GM23338 (cell line): ENCODE data around the gene SLC25A11. TPM values are rescaled to one million over a fixed set of nuclear protein-coding genes. Genes with fewer than 3 reads are reported as not detected.

Source experiments
- ATAC-seq: fragments of 200-7000 bp; cut with Tn5 transposase; 3 replicates; pipeline ENCODE4 v1.9.1; 2020
- DNase-seq: peaks from one replicate; pipeline ENCODE4 v3.0.0-alpha.2; 2015; ENCODE audit warnings: low spot score
- H2AFZ ChIP-seq: fragments of 200-600 bp; sonication (generic); 2 replicates; pipeline ENCODE4 v1.8.0; 2016; ENCODE audit warnings: antibody characterized with exemption, mild to moderate bottlenecking, moderate library complexity
- H3F3A ChIP-seq: fragments of 200-600 bp; sonication (generic); replicated peaks from 2 replicates; pipeline ENCODE4 v1.8.0; 2017; ENCODE audit warnings: antibody characterized with exemption, mixed run types, low read depth
- H3K27ac ChIP-seq: fragments of 200-600 bp; sonication (generic); 2 replicates; pipeline ENCODE4 v1.6.1; 2016; ENCODE audit warnings: low read depth
- H3K27me3 ChIP-seq: fragments of 200-600 bp; sonication (generic); 2 replicates; pipeline ENCODE4 v1.8.0; 2016; ENCODE audit warnings: mild to moderate bottlenecking, mixed run types, moderate library complexity; ENCODE audit not compliant: insufficient read depth
- H3K36me3 ChIP-seq: fragments of 200-600 bp; sonication (generic); 2 replicates; pipeline ENCODE4 v1.8.0; 2016; ENCODE audit warnings: mild to moderate bottlenecking; ENCODE audit not compliant: insufficient read depth
- H3K4me1 ChIP-seq: fragments of 200-600 bp; sonication (generic); 2 replicates; pipeline ENCODE4 v1.8.0; 2016; ENCODE audit warnings: mild to moderate bottlenecking, moderate library complexity; ENCODE audit not compliant: insufficient read depth
- H3K4me2 ChIP-seq: fragments of 200-600 bp; sonication (generic); 2 replicates; pipeline ENCODE4 v1.7.1; 2017; ENCODE audit warnings: mixed run types
- H3K4me3 ChIP-seq: fragments of 200-600 bp; sonication (generic); 2 replicates; pipeline ENCODE4 v1.6.1; 2016; ENCODE audit warnings: mixed run types
- H3K79me2 ChIP-seq: fragments of 200-600 bp; sonication (generic); replicated peaks from 2 replicates; pipeline ENCODE4 v1.8.0; 2017; ENCODE audit warnings: mild to moderate bottlenecking; ENCODE audit not compliant: insufficient read depth
- H3K9me2 ChIP-seq: fragments of 200-600 bp; sonication (generic); 2 replicates; pipeline ENCODE4 v1.8.0; 2017; ENCODE audit not compliant: insufficient read depth
- H4K20me1 ChIP-seq: fragments of 200-600 bp; sonication (generic); replicated peaks from 2 replicates; pipeline ENCODE4 v1.8.0; 2017; ENCODE audit warnings: mild to moderate bottlenecking; ENCODE audit not compliant: insufficient read depth
- H3K27ac Mint-ChIP-seq: 2 replicates; pipeline ENCODE4 v1.8.0; 2020; ENCODE audit warnings: inconsistent platforms, mild to moderate bottlenecking, moderate library complexity, mixed read lengths
- H3K27me3 Mint-ChIP-seq: 3 replicates; pipeline ENCODE4 v1.8.0; 2022; ENCODE audit warnings: low read depth, mild to moderate bottlenecking, moderate library complexity, mixed read lengths, inconsistent platforms; ENCODE audit not compliant: insufficient read depth, poor library complexity
- H3K36me3 Mint-ChIP-seq: 3 replicates; pipeline ENCODE4 v1.8.0; 2021; ENCODE audit warnings: low read depth, mild to moderate bottlenecking, inconsistent platforms, moderate library complexity, mixed read lengths
- H3K4me1 Mint-ChIP-seq: 3 replicates; pipeline ENCODE4 v1.8.0; 2020; ENCODE audit warnings: mild to moderate bottlenecking, inconsistent platforms, mixed read lengths
- H3K4me3 Mint-ChIP-seq: 3 replicates; pipeline ENCODE4 v1.8.0; 2021; ENCODE audit warnings: moderate library complexity, mild to moderate bottlenecking, inconsistent platforms, mixed read lengths
- H3K9me3 Mint-ChIP-seq: 3 replicates; pipeline ENCODE4 v1.8.0; 2020; ENCODE audit warnings: moderate library complexity, mild to moderate bottlenecking, inconsistent platforms, mixed read lengths
- CREB1 ChIP-seq: fragments of 250-450 bp; sonication (Bioruptor Pico); IDR thresholded peaks from 2 replicates; pipeline ENCODE4 v1.5.0; 2020; ENCODE audit warnings: low read depth, mild to moderate bottlenecking, moderate library complexity
- EZH2 ChIP-seq: fragments of 200-600 bp; sonication (generic); IDR thresholded peaks from one replicate; pipeline ENCODE4 v1.8.0; 2017; ENCODE audit warnings: antibody characterized with exemption, mild to moderate bottlenecking, low read depth; ENCODE audit not compliant: unreplicated experiment
- EZH2phosphoT487 ChIP-seq: fragments of 200-600 bp; sonication (generic); IDR thresholded peaks from one replicate; pipeline ENCODE4 v1.8.1; 2018; ENCODE audit warnings: antibody characterized with exemption; ENCODE audit not compliant: unreplicated experiment
- JUNB ChIP-seq: IDR thresholded peaks from one replicate; pipeline ENCODE4 v1.6.1; 2016; ENCODE audit warnings: antibody characterized with exemption; ENCODE audit not compliant: unreplicated experiment
- NANOG ChIP-seq: IDR thresholded peaks from 2 replicates; pipeline ENCODE4 v1.6.1; 2016; ENCODE audit warnings: antibody characterized with exemption, borderline replicate concordance
- POLR2AphosphoS5 ChIP-seq: IDR thresholded peaks from 2 replicates; pipeline ENCODE4 v1.6.1; 2016; ENCODE audit warnings: antibody characterized with exemption, low read depth
- STAT1 ChIP-seq: IDR thresholded peaks from one replicate; pipeline ENCODE4 v1.6.1; 2016; ENCODE audit warnings: antibody characterized with exemption; ENCODE audit not compliant: unreplicated experiment
- ZNF114 ChIP-seq: fragments of 250-450 bp; sonication (Bioruptor Pico); IDR thresholded peaks from 2 replicates; pipeline ENCODE4 v1.5.0; 2020; ENCODE audit warnings: mild to moderate bottlenecking, moderate library complexity
- ZNF331 ChIP-seq: fragments of 250-450 bp; sonication (Bioruptor Pico); IDR thresholded peaks from 2 replicates; pipeline ENCODE4 v1.5.0; 2020; ENCODE audit warnings: low read depth, mild to moderate bottlenecking, moderate library complexity
- polyA plus RNA-seq: library from polyadenylated mRNA; unstranded; fragments of >200 nt; fragmentation: Nextera tagmentation; extraction: Ambion mirVana; gene quantifications from 2 replicates; pipeline ENCODE4 v1.2.1, GENCODE V29; 2016
- total RNA-seq: library from RNA; depleted of rRNA; stranded (reverse); fragments of >200 nt; shearing (Covaris generic); gene quantifications from 2 replicates; pipeline ENCODE4 v1.2.3, GENCODE V29; 2014
- TF ChIP-seq, protein P1 (sequence below): IDR thresholded peaks from one replicate; pipeline ENCODE4 v1.6.1; 2018; ENCODE audit warnings: antibody characterized with exemption; ENCODE audit not compliant: unreplicated experiment
- TF ChIP-seq, protein P2 (sequence below): fragments of 250-450 bp; sonication (Bioruptor Pico); IDR thresholded peaks from 2 replicates; pipeline ENCODE4 v1.5.0; 2020; ENCODE audit warnings: mild to moderate bottlenecking, moderate library complexity

SLC25A11 gene
- total and polyA plus RNA-seq, 2 experiments from 2014 or later: 37.8 to 73.6 TPM

DNA sequence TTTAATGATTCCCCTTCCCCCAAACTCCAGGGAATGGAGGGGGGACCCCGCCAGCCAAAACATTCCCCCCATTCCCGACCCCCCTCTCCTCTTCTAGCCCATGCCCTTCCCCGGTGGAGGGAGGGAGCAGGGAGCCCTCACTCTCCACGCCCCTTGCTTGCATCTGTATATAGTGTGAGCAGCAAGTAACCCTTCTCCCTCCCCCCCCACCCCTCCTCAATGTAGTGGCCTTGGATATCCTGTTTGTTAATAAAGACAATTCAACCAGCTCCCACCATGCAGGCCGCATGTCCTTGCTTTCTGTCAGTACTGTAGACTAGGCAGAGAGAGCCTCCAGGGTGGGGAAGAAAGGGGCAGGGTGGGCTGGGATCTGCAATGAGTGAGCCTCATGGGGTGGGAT lies 42.1 kb downstream of the SLC25A11 start (continued):
- TF ChIP-seq, protein P1, sequence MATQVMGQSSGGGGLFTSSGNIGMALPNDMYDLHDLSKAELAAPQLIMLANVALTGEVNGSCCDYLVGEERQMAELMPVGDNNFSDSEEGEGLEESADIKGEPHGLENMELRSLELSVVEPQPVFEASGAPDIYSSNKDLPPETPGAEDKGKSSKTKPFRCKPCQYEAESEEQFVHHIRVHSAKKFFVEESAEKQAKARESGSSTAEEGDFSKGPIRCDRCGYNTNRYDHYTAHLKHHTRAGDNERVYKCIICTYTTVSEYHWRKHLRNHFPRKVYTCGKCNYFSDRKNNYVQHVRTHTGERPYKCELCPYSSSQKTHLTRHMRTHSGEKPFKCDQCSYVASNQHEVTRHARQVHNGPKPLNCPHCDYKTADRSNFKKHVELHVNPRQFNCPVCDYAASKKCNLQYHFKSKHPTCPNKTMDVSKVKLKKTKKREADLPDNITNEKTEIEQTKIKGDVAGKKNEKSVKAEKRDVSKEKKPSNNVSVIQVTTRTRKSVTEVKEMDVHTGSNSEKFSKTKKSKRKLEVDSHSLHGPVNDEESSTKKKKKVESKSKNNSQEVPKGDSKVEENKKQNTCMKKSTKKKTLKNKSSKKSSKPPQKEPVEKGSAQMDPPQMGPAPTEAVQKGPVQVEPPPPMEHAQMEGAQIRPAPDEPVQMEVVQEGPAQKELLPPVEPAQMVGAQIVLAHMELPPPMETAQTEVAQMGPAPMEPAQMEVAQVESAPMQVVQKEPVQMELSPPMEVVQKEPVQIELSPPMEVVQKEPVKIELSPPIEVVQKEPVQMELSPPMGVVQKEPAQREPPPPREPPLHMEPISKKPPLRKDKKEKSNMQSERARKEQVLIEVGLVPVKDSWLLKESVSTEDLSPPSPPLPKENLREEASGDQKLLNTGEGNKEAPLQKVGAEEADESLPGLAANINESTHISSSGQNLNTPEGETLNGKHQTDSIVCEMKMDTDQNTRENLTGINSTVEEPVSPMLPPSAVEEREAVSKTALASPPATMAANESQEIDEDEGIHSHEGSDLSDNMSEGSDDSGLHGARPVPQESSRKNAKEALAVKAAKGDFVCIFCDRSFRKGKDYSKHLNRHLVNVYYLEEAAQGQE: no peak

DNA sequence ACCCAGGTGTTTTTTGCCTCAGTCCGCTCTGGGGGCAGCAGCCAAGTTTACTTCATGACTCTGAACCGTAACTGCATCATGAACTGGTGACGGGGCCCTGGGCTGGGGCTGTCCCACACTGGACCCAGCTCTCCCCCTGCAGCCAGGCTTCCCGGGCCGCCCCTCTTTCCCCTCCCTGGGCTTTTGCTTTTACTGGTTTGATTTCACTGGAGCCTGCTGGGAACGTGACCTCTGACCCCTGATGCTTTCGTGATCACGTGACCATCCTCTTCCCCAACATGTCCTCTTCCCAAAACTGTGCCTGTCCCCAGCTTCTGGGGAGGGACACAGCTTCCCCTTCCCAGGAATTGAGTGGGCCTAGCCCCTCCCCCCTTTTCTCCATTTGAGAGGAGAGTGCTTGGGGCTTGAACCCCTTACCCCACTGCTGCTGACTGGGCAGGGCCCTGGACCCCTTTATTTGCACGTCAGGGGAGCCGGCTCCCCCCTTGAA lies 42.6 kb downstream of the SLC25A11 start:
- Histone ChIP-seq H3K27me3 (peaks cover 9% of the 10 kb centered on the region), H3F3A (peaks cover 36% of the 10 kb centered on the region), H3K4me1 (0 out of 2 replicates have a peak, but pooled peaks cover 5% of the 10 kb centered on the region), H2AFZ (no peak overlapping the region), H3K4me2 (no peak overlapping the region), H3K4me3 (no peak overlapping the region), H4K20me1 (no peaks in the 10 kb centered on the region), H3K9me2 (no peaks in the 10 kb centered on the region), H3K36me3 (no peaks in the 10 kb centered on the region; the same call in 1 of the 2 replicates), H3K27ac (no peak overlapping the region), H3K79me2 (no peaks in the 10 kb centered on the region)
- H3K27me3 Mint-ChIP-seq: peaks cover 32% of the 10 kb centered on the region
- H3K9me3 Mint-ChIP-seq: no peaks in the 10 kb centered on the region
- no peak overlapping the region for H3K4me3 Mint-ChIP-seq
- H3K27ac Mint-ChIP-seq: no peak overlapping the region; the same call in 1 of the 2 replicates
- H3K4me1 Mint-ChIP-seq: peaks cover 19% of the 10 kb centered on the region
- DNase-seq (no peak), ATAC-seq (no peak)
- peaks cover 17% of the 10 kb centered on the region; the same call in 2 of the 3 replicates for H3K36me3 Mint-ChIP-seq
- TF ChIP-seq ZNF114 (CRISPR knock-in tag): no peak
- TF ChIP-seq, protein P2, sequence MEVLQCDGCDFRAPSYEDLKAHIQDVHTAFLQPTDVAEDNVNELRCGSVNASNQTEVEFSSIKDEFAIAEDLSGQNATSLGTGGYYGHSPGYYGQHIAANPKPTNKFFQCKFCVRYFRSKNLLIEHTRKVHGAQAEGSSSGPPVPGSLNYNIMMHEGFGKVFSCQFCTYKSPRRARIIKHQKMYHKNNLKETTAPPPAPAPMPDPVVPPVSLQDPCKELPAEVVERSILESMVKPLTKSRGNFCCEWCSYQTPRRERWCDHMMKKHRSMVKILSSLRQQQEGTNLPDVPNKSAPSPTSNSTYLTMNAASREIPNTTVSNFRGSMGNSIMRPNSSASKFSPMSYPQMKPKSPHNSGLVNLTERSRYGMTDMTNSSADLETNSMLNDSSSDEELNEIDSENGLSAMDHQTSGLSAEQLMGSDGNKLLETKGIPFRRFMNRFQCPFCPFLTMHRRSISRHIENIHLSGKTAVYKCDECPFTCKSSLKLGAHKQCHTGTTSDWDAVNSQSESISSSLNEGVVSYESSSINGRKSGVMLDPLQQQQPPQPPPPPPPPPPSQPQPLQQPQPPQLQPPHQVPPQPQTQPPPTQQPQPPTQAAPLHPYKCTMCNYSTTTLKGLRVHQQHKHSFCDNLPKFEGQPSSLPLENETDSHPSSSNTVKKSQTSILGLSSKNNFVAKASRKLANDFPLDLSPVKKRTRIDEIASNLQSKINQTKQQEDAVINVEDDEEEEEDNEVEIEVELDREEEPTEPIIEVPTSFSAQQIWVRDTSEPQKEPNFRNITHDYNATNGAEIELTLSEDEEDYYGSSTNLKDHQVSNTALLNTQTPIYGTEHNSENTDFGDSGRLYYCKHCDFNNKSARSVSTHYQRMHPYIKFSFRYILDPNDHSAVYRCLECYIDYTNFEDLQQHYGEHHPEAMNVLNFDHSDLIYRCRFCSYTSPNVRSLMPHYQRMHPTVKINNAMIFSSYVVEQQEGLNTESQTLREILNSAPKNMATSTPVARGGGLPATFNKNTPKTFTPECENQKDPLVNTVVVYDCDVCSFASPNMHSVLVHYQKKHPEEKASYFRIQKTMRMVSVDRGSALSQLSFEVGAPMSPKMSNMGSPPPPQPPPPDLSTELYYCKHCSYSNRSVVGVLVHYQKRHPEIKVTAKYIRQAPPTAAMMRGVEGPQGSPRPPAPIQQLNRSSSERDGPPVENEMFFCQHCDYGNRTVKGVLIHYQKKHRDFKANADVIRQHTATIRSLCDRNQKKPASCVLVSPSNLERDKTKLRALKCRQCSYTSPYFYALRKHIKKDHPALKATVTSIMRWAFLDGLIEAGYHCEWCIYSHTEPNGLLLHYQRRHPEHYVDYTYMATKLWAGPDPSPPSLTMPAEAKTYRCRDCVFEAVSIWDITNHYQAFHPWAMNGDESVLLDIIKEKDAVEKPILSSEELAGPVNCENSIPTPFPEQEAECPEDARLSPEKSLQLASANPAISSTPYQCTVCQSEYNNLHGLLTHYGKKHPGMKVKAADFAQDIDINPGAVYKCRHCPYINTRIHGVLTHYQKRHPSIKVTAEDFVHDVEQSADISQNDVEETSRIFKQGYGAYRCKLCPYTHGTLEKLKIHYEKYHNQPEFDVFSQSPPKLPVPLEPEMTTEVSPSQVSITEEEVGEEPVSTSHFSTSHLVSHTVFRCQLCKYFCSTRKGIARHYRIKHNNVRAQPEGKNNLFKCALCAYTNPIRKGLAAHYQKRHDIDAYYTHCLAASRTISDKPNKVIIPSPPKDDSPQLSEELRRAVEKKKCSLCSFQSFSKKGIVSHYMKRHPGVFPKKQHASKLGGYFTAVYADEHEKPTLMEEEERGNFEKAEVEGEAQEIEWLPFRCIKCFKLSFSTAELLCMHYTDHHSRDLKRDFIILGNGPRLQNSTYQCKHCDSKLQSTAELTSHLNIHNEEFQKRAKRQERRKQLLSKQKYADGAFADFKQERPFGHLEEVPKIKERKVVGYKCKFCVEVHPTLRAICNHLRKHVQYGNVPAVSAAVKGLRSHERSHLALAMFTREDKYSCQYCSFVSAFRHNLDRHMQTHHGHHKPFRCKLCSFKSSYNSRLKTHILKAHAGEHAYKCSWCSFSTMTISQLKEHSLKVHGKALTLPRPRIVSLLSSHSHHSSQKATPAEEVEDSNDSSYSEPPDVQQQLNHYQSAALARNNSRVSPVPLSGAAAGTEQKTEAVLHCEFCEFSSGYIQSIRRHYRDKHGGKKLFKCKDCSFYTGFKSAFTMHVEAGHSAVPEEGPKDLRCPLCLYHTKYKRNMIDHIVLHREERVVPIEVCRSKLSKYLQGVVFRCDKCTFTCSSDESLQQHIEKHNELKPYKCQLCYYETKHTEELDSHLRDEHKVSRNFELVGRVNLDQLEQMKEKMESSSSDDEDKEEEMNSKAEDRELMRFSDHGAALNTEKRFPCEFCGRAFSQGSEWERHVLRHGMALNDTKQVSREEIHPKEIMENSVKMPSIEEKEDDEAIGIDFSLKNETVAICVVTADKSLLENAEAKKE: no peak
- no peak for TF ChIP-seq EZH2phosphoT487
- TF ChIP-seq CREB1 (CRISPR knock-in tag): no peak
- no peak for TF ChIP-seq NANOG
- TF ChIP-seq ZNF331: no peak
- TF ChIP-seq JUNB: no peak
- TF ChIP-seq EZH2: no peak
- no peak for TF ChIP-seq STAT1
- TF ChIP-seq, protein P1: no peak
- no peak for TF ChIP-seq POLR2AphosphoS5
